ENCODE measurements around the gene LMO1. TPM values are rescaled to one million over a fixed set of nuclear protein-coding genes. Genes with fewer than 3 reads are reported as not detected.

The LMO1 gene
- total and polyA plus RNA-seq, 9 of the 15 experiments (the other 6 are each of a cell fraction or from before 2014, with no cell fraction given), result not detected

DNA sequence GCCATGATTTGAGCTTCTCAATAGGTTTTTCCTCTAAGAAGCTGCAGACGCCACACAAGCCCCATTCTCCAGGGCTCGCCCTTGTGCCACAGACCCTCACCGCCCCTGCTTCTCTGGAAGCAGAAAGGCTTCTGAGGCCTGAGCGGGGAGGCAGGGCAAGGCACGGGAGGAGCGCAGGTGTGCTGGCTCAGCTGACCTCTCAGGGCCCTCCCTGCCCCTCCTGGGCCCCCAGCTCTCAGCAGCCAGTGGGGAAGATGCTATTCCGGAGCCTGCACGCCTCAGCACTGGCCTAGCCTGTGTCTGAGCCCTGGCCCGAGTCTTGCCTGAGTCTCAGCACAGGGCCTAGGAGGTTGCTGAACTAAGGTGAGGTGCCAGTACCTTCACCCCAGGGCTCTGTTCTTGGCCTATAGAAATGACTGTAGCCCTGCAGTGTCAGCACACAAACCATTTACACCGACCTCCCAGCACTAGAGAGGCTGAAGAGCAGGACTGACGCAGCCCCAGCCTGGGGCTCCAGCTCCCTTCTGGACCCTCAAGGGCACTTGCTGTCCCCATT lies 47.1 kb upstream of the LMO1 start:
- in situ Hi-C loops (cut with MboI), result no loop called here
- Histone ChIP-seq H3K27me3 (ENCODE audit: control insufficient read depth in 2 of 2, insufficient read depth in 2 of 2, low read length in 2 of 2) (peaks cover 3 to 19% of the 10 kb centered on the region in 2 experiments; a peak in 3 of 5 replicates), H3K9me3 (replicated peaks; ENCODE audit: control insufficient read depth, insufficient read depth, low read depth, low read length) (no peaks in the 10 kb centered on the region), H3K36me3 (ENCODE audit: control insufficient read depth, insufficient read depth, low read length) (no peaks in the 10 kb centered on the region), H3K4me1 (replicated peaks in 1 of 2; ENCODE audit: control insufficient read depth in 2 of 2, insufficient read depth in 2 of 2, low read length in 2 of 2) (no peaks in the 10 kb centered on the region), H3K79me2 (ENCODE audit: control insufficient read depth, insufficient read depth, low read length) (no peaks in the 10 kb centered on the region), H3K27ac (ENCODE audit: extremely low read depth, low read depth, low read length) (no peak overlapping the region), H4K20me1 (replicated peaks; ENCODE audit: control insufficient read depth, insufficient read depth, low read length) (no peaks in the 10 kb centered on the region), H3K9ac (ENCODE audit: insufficient read depth in 1 of 2, low read depth in 2 of 2, low read length in 2 of 2) (no peak overlapping the region), H2AFZ (ENCODE audit: low read depth, low read length) (no peak overlapping the region), H3K4me2 (ENCODE audit: insufficient read depth, low read length) (no peak overlapping the region), H3K4me3 (no peak overlapping the region), H3K9me1 (ENCODE audit: control insufficient read depth, insufficient read depth, low read length) (no peaks in the 10 kb centered on the region)
- no peak for FAIRE-seq
- ATAC-seq, result no peak
- no TSS peak for BruUV-seq (replicated peaks)
- 3% methylated on average over 10 of the region's 11 CpGs for WGBS (ENCODE audit: insufficient coverage, low coverage, missing lambda C conversion rate)
- ChIA-PET CTCF (ENCODE audit: low intra/inter-chr PET ratio) (no interaction called here), POLR2A (interaction anchor here (0.6 kb wide), 1 partner anchor 210 kb away, joined by 4 read pairs; no protein-coding TSS in a partner anchor)
- DNase-seq (ENCODE audit: extremely low read depth in 1 of 4, low spot score in 3 of 4), result no peak
- no peak for TF ChIP-seq DNMT1 (IDR thresholded peaks at IDR 0.05)
- no peak for TF ChIP-seq VEZF1 (CRISPR knock-in tag; IDR thresholded peaks at IDR 0.05)
- no peak for TF ChIP-seq IFI16 (CRISPR knock-in tag; IDR thresholded peaks at IDR 0.05)
- TF ChIP-seq ZNF253 (CRISPR knock-in tag; conservative IDR thresholded peaks at IDR 0.05), result no peak
- TF ChIP-seq CBX5 (IDR thresholded peaks at IDR 0.05; ENCODE audit: borderline replicate concordance, low read depth), result no peak
- TF ChIP-seq KDM2B (CRISPR knock-in tag; IDR thresholded peaks at IDR 0.05), result no peak
- no peak for TF ChIP-seq CREB1 (IDR thresholded peaks at IDR 0.05)
- TF ChIP-seq CREB1 (CRISPR knock-in tag; IDR thresholded peaks at IDR 0.05), result no peak
- TF ChIP-seq SIN3A (IDR thresholded peaks at IDR 0.05; ENCODE audit: borderline replicate concordance in 2 of 2, control insufficient read depth in 1 of 2, low read depth in 2 of 2, low read length in 2 of 2), result no peak
- no peak for TF ChIP-seq TBL1XR1 (IDR thresholded peaks at IDR 0.05; ENCODE audit: low read length in 2 of 2)
- no peak for TF ChIP-seq CREM (IDR thresholded peaks at IDR 0.05; ENCODE audit: low read depth)
- no peak for TF ChIP-seq DLX4 (CRISPR knock-in tag; IDR thresholded peaks at IDR 0.05)
- TF ChIP-seq HNRNPK (IDR thresholded peaks at IDR 0.05; ENCODE audit: low read depth, low read length, poor library complexity, severe bottlenecking), result no peak
- intact Hi-C loops (cut with micrococcal nuclease), result no loop called here
